HG03039 (cell line): ENCODE results near the gene PRKAG1.

Experiments used
- ATAC-seq: cut with Tn5 transposase; IDR thresholded peaks from one replicate; pipeline ENCODE4 v1.9.1; 2021; ENCODE audit warnings: mild to moderate bottlenecking, moderate library complexity; ENCODE audit not compliant: unreplicated experiment

Gene PRKAG1

DNA sequence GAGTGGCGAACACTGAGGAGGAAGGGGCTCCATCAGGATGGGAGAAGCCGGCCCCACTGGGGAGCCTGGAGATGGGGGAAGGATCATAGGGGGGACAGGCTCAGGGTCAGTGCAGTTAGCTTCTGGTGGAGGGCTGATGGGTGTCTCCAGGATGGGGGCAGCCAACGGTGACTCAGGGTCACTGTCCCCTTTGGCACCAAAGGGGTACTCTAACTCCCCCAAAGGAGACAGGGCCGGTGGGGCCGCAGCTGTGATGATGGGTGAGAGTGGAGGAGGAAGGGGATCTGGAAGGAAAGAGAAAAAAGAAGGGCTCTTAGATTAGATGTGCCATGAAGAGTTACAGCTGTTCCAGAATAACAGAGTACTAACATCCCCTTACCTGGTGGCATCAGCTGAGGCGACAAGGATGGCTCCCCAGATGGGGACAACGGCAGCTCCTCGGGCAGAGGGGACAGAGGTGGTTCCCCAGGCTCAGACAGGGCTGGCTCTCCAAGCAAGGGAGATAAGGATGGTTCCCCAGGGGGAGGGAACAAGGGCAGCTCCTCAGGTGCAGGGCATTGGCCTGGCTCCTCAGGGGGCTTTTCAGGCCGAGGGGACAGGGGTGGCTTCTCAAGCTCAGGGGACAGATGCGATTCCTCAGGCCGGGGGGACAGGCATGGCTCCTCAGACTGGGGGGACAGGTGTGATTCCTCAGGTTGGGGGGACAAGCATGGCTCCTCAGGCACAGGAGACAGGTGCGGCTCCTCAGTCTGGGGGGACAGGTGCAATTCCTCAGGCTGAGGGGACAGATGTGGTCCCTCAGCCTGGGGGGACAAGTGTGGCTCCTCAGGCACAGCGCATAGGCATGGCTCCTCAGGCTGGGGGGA lies 32.2 kb upstream of the PRKAG1 start:
- ATAC-seq: no peak

DNA sequence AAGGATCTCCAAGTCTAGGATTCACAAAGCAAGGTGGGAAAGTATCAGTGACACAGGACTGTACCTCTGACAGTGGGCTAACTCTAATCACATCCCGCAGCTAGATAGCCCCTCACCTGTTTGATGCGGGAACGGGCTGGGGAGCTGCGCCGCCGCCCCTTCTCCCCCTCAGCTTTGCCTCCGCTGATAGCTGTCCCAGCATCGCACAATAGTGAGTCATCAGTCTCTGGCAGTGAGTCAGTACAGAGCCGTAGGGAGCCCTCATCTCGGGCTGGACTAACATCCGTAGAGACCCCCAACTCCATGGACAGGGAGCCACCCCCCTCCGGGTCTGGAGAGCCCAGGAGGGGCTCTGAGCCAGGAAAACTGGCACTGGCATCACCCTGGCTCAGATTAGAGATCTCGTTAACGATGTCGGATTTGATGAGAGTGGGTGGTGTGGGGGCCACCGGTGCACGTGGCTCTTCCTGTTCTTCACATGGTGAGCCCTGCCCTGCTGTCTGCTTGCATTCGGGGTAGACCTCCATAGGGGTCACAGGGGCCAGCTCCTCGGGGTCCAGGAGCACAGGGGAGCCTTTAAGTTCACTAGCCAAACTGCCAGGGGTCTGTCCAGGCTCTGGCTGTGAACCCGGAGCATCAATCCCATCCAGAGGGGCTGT lies 31.1 kb upstream of the PRKAG1 start:
- no peak for ATAC-seq

DNA sequence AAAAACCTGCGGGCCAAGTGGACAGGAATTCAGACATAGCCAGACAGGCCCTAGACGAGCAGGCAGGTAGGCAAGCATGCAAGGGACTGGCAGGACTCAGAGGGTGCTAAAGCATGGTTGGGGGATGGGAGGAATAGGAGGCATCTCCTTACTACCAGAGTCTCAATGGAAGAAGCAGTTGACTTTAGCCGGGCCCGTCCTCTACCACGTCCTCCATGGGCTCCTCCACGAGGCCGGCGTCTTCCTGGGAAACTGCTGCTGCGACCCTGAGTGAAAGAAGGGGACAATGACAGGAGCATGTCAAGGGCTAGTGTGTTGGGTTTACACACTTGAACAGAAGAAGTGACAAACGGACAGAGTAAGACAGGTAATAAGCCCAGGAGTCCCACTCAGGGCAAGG lies 30.4 kb upstream of the PRKAG1 start:
- ATAC-seq: no peak

DNA sequence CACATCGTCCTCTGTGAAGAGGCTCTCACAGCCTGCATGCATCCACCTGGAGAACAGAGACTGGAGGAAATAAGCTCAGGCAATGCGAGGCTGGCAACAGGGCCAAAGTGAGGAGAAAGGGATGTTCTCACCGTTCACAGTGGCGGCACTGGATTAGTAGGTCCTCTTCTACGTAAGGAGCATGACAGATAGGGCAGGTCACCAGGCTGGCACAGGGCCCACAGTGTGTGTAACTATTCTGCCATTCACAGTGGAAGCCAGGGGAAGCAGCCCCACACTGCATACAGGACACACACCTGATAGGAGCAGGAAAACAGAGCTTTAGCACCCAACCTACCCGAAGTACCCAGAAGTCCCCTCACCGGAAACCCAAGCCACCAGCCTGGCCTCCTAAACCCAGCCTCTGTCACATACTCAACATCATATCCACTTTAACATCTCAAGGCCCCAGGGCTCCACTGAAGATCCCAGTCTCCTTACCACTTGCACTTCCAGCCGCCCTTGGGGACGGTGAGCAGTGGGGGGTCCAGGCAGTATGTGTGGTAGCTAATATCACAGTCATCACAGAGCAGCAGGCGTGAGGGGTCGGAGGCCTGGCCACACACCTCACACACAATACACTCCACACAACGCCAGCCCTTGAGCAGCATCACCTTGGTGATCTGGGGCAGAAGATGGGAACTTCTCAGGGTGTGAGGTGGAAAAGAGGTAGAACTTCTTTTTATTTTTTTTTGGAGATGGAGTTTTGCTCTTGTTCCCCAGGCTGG lies 27.7 kb upstream of the PRKAG1 start:
- ATAC-seq: no peak

DNA sequence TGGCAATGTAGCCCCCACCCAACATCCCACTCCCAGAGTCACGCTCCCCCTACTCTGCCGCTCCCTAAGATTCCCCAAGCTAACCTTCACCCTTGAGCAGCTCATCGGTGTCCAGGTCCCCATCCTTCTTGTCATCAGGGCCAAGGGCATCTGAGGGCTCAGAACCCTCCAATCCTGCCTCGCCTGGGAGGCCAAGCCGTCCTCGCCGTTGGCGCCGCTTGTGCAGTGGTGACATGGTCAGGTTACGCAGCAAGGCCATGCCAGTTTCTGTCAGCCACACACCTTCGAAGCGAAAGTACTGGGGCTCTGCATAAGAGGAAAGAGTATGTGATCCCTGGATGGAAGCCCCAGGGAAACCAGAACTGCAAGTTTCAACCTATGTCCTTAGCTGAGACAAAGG lies 26.1 kb upstream of the PRKAG1 start:
- ATAC-seq: no peak

DNA sequence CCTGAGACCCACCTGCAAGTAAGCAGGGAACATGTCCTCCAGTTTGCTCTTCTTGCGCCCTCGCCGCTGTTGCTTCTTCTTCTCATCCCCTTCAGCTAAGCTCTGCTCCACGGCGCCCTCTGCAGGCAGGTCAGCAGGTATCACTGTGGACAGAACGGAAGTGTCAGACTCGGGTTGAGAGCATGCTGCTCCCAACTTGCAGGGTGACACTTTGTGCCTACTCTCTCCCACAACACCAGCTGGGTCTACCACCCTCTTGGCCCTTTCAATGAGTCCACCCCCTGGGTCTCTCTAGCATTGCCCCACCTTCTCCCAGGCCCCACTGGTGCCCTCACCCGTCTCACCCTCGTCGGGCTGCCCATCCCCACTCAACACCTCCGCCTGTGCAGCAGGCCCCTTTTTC lies 25.3 kb upstream of the PRKAG1 start:
- ATAC-seq: no peak

DNA sequence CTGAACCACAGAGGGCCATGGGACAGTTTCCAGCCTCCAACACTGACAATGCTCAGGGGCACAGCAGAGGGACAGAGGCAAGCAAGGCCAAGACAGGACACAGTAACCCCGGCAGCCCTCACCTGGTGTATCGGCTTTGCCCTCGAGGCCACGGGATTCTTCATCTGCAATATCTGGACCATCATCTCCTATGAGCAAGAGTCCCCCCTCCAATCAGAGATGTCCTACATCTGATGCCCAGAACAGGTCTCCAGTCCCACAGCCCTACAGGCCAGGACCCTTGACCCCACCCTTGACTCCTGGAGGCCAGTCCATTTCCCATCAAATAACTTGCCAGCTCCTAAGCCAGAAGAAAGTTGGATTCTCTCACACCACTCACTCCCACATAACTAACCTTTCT lies 24.7 kb upstream of the PRKAG1 start:
- ATAC-seq: no peak

DNA sequence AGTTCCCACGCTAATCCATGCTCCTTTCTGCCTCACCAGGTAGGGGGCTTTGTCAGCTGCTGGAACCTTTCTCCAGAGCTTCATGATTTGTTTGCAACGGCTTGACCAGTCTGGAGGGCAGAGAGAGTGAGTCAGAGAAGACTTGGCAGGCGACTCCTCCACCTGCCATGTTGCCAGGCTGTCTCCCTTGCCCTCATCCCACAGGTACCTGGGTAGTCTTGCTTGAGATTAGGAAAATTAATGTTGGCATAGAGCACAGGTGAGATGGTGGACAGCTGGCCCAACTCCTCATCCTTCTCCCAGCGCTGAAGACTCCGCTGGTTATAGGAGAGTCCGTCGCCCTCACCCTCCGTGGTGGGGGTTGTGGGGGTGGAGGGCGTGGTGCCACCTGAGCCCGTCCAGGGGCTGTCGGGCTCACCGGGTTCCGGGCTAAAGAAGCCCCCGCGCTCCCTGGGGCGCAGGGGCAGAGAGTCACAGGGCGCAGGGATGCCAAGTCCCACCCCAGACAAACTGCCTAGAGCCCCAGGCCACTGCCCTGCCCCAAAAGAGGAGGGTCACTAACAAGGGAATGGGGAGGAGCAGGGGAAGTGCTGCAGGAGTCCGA lies 23.4 kb upstream of the PRKAG1 start:
- no peak for ATAC-seq

DNA sequence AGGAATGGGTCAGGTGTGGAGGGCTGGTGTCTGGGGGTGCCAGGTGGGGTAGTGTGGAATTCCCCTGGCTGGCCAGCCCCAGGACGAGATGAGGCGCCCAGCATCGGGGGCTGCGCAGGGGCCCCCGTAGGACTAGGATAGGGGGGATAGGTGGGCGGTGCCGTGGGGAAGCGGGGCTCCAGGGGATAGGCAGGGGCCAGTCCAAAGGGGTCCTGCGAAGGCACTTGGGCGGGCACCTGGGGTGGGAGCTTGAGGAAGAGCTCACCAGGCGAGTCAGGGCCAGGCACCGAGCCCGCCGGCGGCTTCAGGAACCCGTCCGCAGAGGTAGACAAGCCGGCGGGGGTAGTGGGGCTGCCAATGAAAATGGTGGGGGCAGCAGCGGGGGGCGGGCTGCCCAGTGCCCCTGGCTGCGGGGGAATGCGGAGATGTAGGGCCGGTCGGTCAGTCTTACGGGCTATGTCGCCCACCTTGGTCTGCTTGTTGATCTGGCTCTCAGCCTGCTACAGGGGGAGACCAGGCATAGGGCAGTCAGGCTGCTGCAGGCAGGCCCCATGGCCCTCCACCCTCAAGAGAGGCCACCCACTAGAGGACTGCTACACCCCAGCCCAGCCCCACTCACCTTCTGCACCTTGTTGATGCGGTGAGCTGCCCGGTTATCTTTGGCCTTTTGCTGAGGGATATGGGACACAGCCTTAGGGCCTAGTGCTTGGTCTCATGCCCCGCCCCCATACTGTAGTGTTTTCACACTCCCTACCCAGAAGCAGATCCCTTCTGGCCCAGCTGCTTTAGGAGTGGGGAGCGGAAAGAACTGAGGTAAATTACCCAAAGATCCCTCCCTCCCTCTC lies 22.7 kb upstream of the PRKAG1 start:
- ATAC-seq: no peak

DNA sequence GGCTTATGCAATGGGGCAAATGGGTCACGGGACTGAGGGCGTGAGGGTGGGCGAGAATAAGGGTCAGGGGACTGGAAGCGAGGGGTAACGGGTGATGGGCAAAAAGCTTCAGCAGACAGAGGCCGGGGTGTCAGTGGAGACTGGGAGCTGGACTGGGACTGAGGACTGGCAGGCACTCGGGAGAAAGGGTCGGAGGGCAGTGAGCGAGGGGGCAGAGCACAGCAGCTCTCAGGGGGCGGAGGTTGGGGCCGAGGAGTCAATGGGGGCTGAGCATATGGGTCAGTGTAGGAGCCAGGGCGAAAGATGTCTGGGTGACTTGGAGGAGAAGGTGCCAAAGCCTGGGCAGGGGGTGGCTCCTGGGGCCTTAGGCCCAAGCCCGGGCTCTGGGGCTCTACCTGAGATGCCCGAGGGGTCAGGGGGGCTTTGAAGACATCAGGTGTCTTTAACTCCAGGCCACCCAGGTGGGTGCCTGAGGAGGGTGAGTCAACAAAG lies 21.8 kb upstream of the PRKAG1 start:
- ATAC-seq: no peak

DNA sequence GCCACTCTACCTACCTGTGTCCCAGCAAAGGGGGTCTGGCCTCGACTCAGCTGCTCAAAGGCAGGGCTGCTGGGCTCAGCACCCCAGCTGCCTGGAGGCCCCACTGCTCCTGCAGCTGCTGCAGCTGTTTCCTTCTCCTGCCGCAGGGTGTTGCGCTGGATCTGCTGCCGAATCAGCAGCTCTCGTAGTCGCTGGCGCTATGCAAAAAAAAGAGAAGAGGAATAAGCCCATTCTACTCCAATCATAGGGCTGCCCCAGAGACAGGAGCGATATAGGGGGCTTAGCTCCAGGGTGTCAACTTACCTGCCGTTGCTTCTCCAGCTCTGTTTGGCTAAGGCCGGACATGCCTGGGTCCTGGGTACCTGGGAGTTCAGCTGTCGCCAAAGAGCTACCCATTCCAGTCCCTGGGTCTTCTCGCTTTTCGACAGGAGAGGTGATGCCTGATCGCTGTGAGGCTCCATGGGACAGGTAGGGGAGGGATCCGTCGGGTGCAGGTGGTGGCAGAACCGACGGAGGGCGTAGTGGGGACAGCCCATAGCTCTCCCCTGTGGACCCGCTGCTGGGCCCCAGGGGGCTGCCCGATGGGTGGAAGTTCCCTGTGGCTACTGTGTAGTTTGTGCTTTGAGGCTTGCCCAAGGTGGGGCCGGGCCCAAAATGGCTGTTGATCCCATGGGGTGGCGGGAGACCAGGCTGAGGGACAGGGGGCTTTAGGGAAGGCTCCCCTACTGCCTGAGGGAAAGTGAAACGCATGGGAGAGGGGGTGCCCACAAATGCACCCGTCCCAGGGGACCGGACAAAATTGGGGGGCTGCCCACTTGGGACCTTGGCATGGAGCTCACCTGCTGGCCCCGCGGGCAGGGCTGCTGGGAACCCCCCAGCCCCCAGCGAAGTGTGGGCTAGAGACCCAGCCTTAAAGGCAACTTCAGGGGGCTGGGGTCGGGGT lies 21.1 kb upstream of the PRKAG1 start:
- ATAC-seq: no peak

DNA sequence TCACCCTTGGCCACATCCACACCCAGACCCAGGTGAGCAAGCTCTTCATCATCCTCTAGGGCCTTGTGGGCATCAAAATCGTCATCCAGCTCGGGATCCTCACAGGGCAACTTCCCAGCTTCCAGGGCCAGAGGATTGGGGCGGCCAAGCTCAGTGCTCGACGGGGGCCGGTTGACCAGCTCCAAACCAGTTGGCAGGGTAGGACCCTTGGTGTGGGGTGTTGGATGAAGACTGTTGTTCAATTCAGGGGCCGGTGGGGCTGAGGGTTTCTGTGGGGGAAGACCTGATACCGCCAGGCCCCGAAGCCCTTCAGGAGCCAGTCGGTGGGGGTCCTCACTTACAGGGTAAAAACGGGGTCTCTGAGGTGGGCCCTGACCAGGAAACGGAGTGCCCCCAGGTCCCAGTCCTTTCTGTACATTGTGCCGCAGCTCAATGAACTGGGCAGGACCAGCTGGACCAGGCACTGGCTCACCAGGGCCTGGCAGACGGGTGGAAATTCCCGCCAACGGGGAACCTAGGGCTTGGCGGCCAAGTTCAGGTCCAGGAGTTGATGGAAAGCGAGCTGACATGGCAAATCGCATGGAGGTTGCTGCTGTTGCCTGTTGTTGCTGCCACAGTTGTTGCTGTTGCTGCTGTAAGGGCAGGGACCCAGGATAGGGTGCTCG lies 19.8 kb upstream of the PRKAG1 start:
- no peak for ATAC-seq

DNA sequence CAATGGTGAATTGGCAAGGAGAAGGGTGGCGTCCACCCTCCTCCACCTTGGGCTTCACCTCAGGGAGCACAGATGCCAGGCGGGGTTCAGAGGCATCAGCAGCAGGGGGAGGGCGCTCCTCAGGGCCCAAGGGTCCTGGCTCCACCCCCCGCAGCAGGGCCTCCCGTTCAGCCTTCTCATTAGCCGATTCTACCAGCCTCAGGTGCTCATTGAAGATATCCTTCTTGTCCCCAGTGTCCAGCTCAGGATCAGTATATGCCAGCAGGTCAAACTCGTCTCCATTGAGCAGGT lies 19.3 kb upstream of the PRKAG1 start:
- ATAC-seq: no peak

DNA sequence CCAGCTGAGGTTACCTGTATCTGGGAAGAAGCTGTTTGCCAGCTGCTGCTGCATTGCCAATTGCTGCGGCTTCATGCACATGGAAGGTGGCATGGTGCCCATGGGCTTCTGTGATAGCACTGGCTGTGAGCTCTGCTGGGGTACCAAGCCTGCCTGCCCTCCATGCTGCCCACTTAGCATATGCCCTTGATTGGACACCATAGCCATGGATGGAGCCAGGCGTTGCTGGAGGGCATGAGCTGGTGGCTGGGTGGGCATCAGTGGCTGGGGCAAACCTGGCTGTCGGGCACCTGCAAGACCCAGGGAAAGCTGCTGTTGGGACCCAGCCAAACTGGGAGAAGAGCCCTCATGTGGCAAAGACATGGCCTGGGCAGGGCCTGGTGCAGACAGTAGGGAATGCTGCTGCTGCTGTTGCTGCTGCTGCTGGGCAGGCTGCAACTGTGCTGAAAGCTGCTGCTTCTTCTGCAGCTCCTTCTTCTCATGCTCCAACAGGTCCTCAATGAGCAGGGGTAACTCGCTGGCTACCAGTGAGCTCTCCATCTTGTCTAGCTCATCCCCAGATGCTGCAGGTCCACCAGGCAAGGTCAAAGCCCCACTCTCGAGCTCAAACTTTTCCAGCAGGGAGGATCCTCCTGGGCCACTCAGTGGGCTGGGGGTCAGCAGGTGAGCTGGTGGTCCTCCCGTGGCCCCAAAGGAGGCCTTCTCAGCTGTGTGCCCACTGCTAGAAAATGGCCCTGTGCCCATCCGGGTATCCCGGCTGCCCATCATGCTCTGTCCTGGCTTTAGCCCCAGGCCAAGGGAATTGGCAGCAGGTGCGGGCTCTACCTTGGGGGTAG lies 18.8 kb upstream of the PRKAG1 start:
- no peak for ATAC-seq

DNA sequence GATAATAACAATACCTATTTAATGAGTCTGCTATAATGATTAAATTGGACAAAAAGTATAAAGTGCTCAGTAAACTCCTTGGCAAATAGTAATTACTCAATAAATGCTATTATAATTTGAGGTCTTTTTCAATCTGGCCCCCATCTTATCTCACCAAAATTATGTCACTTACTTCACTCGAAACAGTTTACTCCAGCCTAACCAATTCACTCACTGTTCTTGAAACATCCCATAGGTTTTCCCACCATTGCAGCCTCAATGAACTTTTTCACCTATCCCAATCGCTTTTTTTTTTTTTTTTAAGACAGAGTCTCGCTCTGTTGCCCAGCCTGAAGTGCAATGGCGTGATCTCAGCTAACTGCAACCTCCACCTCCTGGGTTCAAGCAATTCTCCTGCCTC lies 17.5 kb upstream of the PRKAG1 start:
- ATAC-seq: no peak

DNA sequence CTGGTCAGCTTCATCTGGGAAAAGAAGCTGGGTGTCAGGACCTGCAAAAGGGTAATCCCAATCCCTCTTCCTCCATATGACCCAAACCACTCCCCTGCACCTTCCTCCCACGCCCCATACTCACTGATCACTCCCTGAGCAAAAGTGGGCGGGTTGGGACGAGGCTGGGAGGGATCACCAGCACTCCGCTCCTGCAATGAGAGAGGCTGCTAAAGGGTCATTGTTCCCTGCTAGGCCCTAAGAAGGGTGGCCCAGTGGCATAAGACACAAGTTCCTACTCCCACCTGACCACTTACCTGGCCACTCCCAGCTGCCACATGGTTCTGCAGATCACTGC lies 15.7 kb upstream of the PRKAG1 start:
- ATAC-seq: no peak

DNA sequence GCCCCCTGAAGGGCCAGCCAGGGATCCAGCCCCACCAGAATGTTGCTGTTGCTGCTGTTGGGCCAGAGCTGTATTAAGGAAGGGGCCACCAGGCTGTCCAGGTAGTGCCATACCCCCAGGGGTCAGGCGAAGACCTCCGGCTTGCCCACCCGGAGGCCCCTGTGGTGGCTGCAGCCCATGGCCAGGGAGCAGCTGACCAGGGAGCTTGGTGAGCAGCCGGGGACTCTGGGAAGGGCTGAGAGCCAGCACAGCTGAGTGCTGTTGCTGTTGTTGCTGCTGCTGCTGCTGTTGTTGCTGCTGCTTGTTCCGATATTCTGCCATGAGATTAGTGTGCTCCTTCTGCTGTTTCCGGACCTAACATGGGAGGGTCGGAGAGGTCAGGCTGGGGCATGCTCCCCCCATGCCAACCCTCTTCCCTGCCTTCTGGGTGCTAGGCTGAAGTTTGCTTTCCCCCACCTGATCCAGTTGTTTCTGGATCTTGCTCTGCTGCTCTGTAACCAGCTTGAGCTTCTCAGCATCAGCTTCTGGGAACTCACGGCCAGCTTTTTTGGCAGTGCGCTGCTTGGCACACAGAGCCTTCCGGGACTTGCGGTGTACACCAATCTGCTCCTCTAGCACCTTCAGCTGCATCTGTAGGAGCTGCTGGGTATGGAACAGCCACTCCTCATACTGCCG lies 15.2 kb upstream of the PRKAG1 start:
- ATAC-seq: no peak
